ENCODE measurements around the gene FRY.

- no peak for TF ChIP-seq CTCF (IDR thresholded peaks at IDR 0.05)
- no peak for TF ChIP-seq POLR2A (IDR thresholded peaks at IDR 0.05)
These were observed 203.3 kb downstream of the FRY start for GRCh38 chr13:32234914-32235313.

Data from Peyer's patch (tissue), 4 donors.